Memory B cell (primary cell): ENCODE measurements around the gene ACTN1.

Source experiments
- ATAC-seq: fragments of 150-1000 bp; cut with Tn5 transposase; 2 replicates; pipeline ENCODE4 v1.10.0; 2021; ENCODE audit warnings: low read depth, mild to moderate bottlenecking, moderate library complexity
- DNase-seq, 2 donors: peaks; one replicate each; pipeline ENCODE4 v3.0.0; 2022; ENCODE audit warnings: low spot score in 2 of 2
- H3K27ac Mint-ChIP-seq: one replicate; pipeline ENCODE4 v1.8.0; 2022; ENCODE audit warnings: mild to moderate bottlenecking, moderate library complexity, mixed read lengths
- H3K27me3 Mint-ChIP-seq: one replicate; pipeline ENCODE4 v1.8.0; 2022; ENCODE audit warnings: mixed read lengths
- H3K36me3 Mint-ChIP-seq: one replicate; pipeline ENCODE4 v1.8.0; 2022; ENCODE audit warnings: mild to moderate bottlenecking, mixed read lengths
- H3K4me1 Mint-ChIP-seq: one replicate; pipeline ENCODE4 v1.8.0; 2022; ENCODE audit warnings: mixed read lengths
- H3K4me3 Mint-ChIP-seq: one replicate; pipeline ENCODE4 v1.8.0; 2022; ENCODE audit warnings: mild to moderate bottlenecking, moderate library complexity, mixed read lengths
- H3K9me3 Mint-ChIP-seq: one replicate; pipeline ENCODE4 v1.8.0; 2022; ENCODE audit warnings: mixed read lengths

Gene ACTN1

GRCh38 chr14:68956724-68957123 lies 22.4 kb downstream of the ACTN1 start:
- Mint-ChIP-seq H3K4me3 (no peak overlapping the region), H3K4me1 (no peaks in the 10 kb centered on the region), H3K27me3 (peaks cover 21% of the 10 kb centered on the region), H3K36me3 (no peaks in the 10 kb centered on the region), H3K27ac (no peak overlapping the region), H3K9me3 (no peaks in the 10 kb centered on the region)
- ATAC-seq (no peak), DNase-seq (no peak)

- Mint-ChIP-seq H3K27ac (no peak overlapping the region), H3K4me1 (no peaks in the 10 kb centered on the region)
- DNase-seq: no peak
Measured at GRCh38 chr14:68955851-68956179, 23.3 kb downstream of the ACTN1 start.

GRCh38 chr14:68955164-68955850 lies 23.8 kb downstream of the ACTN1 start:
- Mint-ChIP-seq H3K27ac (no peak overlapping the region), H3K9me3 (no peaks in the 10 kb centered on the region), H3K36me3 (no peaks in the 10 kb centered on the region), H3K4me1 (no peaks in the 10 kb centered on the region), H3K27me3 (peaks cover 21% of the 10 kb centered on the region), H3K4me3 (no peak overlapping the region)
- no peak for ATAC-seq
- no peak for DNase-seq

More at GRCh38 chr14:68955851-68956179, 23.3 kb downstream of the ACTN1 start:
- H3K36me3 Mint-ChIP-seq: no peaks in the 10 kb centered on the region
- no peak overlapping the region for H3K4me3 Mint-ChIP-seq
- peaks cover 21% of the 10 kb centered on the region for H3K27me3 Mint-ChIP-seq
- ATAC-seq: no peak
- no peaks in the 10 kb centered on the region for H3K9me3 Mint-ChIP-seq

GRCh38 chr14:68953196-68953555 lies 25.9 kb downstream of the ACTN1 start:
- peaks cover under 1% of the 10 kb centered on the region for H3K4me1 Mint-ChIP-seq
- no peak for ATAC-seq

GRCh38 chr14:68952531-68953195 lies 26.4 kb downstream of the ACTN1 start:
- ATAC-seq: no peak

More at GRCh38 chr14:68953196-68953555, 25.9 kb downstream of the ACTN1 start:
- no peaks in the 10 kb centered on the region for H3K9me3 Mint-ChIP-seq
- H3K4me3 Mint-ChIP-seq: no peak overlapping the region
- H3K27me3 Mint-ChIP-seq: peaks cover 22% of the 10 kb centered on the region
- H3K27ac Mint-ChIP-seq: no peak overlapping the region
- no peaks in the 10 kb centered on the region for H3K36me3 Mint-ChIP-seq
- no peak for DNase-seq

GRCh38 chr14:68951800-68952530 lies 27.1 kb downstream of the ACTN1 start:
- H3K36me3 Mint-ChIP-seq: no peaks in the 10 kb centered on the region
- no peak overlapping the region for H3K27ac Mint-ChIP-seq
- no peak overlapping the region for H3K4me3 Mint-ChIP-seq
- ATAC-seq: no peak
- no peaks in the 10 kb centered on the region for H3K9me3 Mint-ChIP-seq
- DNase-seq: no peak
- peaks cover 3% of the 10 kb centered on the region for H3K4me1 Mint-ChIP-seq
- peaks cover 21% of the 10 kb centered on the region for H3K27me3 Mint-ChIP-seq

More at GRCh38 chr14:68952531-68953195, 26.4 kb downstream of the ACTN1 start:
- DNase-seq: no peak
- H3K9me3 Mint-ChIP-seq: no peaks in the 10 kb centered on the region
- no peak overlapping the region for H3K4me3 Mint-ChIP-seq
- H3K27me3 Mint-ChIP-seq: peaks cover 22% of the 10 kb centered on the region
- H3K27ac Mint-ChIP-seq: no peak overlapping the region
- no peaks in the 10 kb centered on the region for H3K36me3 Mint-ChIP-seq
- peaks cover 3% of the 10 kb centered on the region for H3K4me1 Mint-ChIP-seq

- Mint-ChIP-seq H3K4me3 (no peak overlapping the region), H3K9me3 (no peaks in the 10 kb centered on the region), H3K27me3 (peaks cover 16% of the 10 kb centered on the region), H3K36me3 (no peaks in the 10 kb centered on the region), H3K4me1 (peaks cover 3% of the 10 kb centered on the region), H3K27ac (no peak overlapping the region)
- no peak for ATAC-seq
- no peak for DNase-seq
Measured at GRCh38 chr14:68951035-68951797, 27.9 kb downstream of the ACTN1 start.

GRCh38 chr14:68950111-68950510 lies 29.0 kb downstream of the ACTN1 start:
- DNase-seq: no peak
- no peak overlapping the region for H3K4me3 Mint-ChIP-seq
- no peak overlapping the region for H3K27ac Mint-ChIP-seq

DNA sequence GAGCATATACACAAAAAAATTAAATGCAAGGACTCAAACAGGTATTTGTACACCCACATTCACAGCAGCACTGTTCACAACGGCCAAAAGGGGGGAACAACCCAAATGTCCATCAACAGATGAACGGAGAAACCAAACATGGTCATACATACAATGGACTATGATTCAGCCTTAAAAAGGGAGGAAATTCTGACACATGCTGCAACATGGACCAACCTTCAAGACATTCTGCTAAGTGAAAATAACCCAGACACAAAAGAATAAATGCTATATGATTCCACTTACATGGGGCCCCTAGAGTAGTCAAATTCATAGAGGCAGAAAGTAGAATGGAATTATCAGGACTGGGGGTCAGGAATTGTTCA lies 29.5 kb downstream of the ACTN1 start:
- no peak overlapping the region for H3K27ac Mint-ChIP-seq
- H3K9me3 Mint-ChIP-seq: no peaks in the 10 kb centered on the region
- ATAC-seq (no peak), DNase-seq (no peak)
- H3K27me3 Mint-ChIP-seq: peaks cover 8% of the 10 kb centered on the region
- no peak overlapping the region for H3K4me3 Mint-ChIP-seq
- H3K36me3 Mint-ChIP-seq: no peaks in the 10 kb centered on the region
- peaks cover 3% of the 10 kb centered on the region for H3K4me1 Mint-ChIP-seq

More at GRCh38 chr14:68950111-68950510, 29.0 kb downstream of the ACTN1 start:
- no peak for ATAC-seq
- H3K4me1 Mint-ChIP-seq: peaks cover 3% of the 10 kb centered on the region
- no peaks in the 10 kb centered on the region for H3K36me3 Mint-ChIP-seq
- H3K9me3 Mint-ChIP-seq: no peaks in the 10 kb centered on the region
- H3K27me3 Mint-ChIP-seq: peaks cover 10% of the 10 kb centered on the region

DNA sequence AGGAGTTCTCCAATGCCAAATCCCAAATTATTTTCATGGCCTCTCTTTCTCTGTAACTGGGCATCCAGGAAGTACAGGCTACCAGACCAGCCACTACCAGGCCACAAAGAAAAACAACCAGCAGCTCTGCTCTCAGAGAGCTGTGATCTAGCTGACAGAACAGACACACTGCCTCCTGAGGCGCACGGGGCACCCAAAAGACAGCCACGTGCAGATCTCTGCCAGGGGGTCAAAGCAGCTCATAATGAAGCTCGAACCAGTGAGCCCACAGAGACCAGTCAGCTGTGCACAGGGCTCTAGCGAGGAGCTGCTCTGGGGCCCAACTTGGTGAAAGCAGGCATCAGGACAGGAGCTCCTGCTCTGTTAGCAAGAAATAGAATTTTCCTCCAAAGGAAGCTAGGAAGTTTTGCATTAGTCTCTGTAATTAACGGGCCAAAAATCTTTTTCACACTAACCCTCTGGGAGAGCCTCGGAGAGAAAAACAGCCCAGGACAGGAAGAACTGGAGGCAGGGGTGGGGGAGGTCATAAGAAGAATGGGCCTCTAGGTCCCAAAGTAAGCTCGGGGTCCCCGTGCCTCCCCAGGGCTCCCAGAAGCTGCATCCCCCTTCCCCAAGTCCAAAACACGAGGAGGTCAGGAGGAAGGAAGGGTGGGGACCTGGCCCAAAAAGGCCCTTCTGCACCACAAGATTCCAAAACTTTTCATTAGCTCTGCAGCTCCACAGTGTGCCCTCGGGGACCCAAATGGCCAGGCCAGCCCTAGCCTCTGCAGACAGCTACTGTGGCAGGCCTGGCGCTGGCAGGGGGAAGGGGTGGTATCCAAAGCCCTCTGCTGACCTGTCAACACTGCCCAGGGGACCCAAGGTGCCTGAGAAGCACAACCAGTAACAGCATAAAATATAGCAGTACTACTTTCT lies 30.2 kb downstream of the ACTN1 start:
- Mint-ChIP-seq H3K4me3 (no peak overlapping the region), H3K9me3 (no peaks in the 10 kb centered on the region), H3K36me3 (no peaks in the 10 kb centered on the region), H3K27ac (no peak overlapping the region), H3K4me1 (peaks cover 3% of the 10 kb centered on the region), H3K27me3 (peaks cover 10% of the 10 kb centered on the region)
- ATAC-seq (no peak), DNase-seq (no peak)

GRCh38 chr14:68947802-68948201 lies 31.3 kb downstream of the ACTN1 start:
- H3K27ac Mint-ChIP-seq: no peak overlapping the region
- no peak for ATAC-seq
- H3K4me1 Mint-ChIP-seq: peaks cover 3% of the 10 kb centered on the region
- no peak for DNase-seq
- no peaks in the 10 kb centered on the region for H3K36me3 Mint-ChIP-seq
- no peak overlapping the region for H3K4me3 Mint-ChIP-seq
- H3K27me3 Mint-ChIP-seq: peaks cover 9% of the 10 kb centered on the region
- H3K9me3 Mint-ChIP-seq: no peaks in the 10 kb centered on the region

DNA sequence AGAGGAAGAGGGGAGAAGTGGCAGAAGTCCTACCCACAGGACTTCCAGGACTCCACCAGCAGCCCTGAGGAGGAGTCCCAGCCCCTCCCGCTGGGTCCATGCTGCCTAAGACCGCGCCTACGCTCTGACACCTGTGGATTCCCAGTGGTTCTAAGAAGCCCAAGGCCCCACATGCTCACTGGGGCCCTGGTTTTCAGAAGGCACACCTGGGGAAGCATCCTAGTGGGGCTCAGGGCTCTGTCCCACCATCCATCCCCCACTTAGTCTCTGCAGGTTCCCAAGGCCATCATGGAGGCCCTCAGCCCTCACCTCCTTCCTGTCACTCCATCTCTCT lies 32.6 kb downstream of the ACTN1 start:
- Mint-ChIP-seq H3K4me3 (no peak overlapping the region), H3K27ac (no peak overlapping the region), H3K9me3 (no peaks in the 10 kb centered on the region), H3K36me3 (no peaks in the 10 kb centered on the region), H3K4me1 (peaks cover 3% of the 10 kb centered on the region), H3K27me3 (peaks cover 14% of the 10 kb centered on the region)
- DNase-seq (no peak), ATAC-seq (no peak)
